ENCODE measurements around the gene MLXIPL. TPM values are rescaled to one million over a fixed set of nuclear protein-coding genes. Genes with fewer than 3 reads are reported as not detected.

The MLXIPL gene
- total RNA-seq, 1 experiment from 2014 or later: 6.1 TPM

- no peak overlapping the region for H2BK15ac ChIP-seq (ENCODE audit: low read depth, low read length)
- no peak overlapping the region for H3K4ac ChIP-seq (ENCODE audit: low read depth, low read length)
- no peaks in the 10 kb centered on the region for H3K79me1 ChIP-seq (ENCODE audit: insufficient read depth, low read depth, low read length, poor library complexity, severe bottlenecking)
- H3K56ac ChIP-seq (ENCODE audit: insufficient read length, low read depth, low read length): no peak overlapping the region
- H3K23me2 ChIP-seq (ENCODE audit: insufficient read length, low read depth, low read length, poor library complexity, severe bottlenecking): no peaks in the 10 kb centered on the region
- H3K4me1 ChIP-seq (ENCODE audit: insufficient read depth, low read length): no peaks in the 10 kb centered on the region; the same call in 1 of the 2 replicates
- H3K4me2 ChIP-seq (ENCODE audit: insufficient read depth, insufficient read length, low read length): no peak overlapping the region
- Mint-ChIP-seq H3K9me3 (no peaks in the 10 kb centered on the region), H3K4me3 (no peak overlapping the region), H3K4me1 (peaks cover 4 to 35% of the 10 kb centered on the region in 2 experiments; a peak in 3 of 4 replicates), H3K27ac (no peak overlapping the region), H3K36me3 (ENCODE audit: insufficient read depth in 1 of 3, low read depth in 3 of 3) (peaks cover 0 to 3% (median 0%) of the 10 kb centered on the region in 3 experiments; a peak in 3 of 7 replicates), H3K27me3 (ENCODE audit: low read depth) (peaks cover 49% of the 10 kb centered on the region)
- H3K9me3 ChIP-seq (ENCODE audit: control insufficient read depth, low read depth, low read length): no peaks in the 10 kb centered on the region
- no peaks in the 10 kb centered on the region for H3K79me2 ChIP-seq (ENCODE audit: insufficient read depth, low read length)
- H3K9ac ChIP-seq (ENCODE audit: extremely low read depth, insufficient read length, low read length): no peak overlapping the region
- no peak overlapping the region for H2AK5ac ChIP-seq (ENCODE audit: insufficient read length, low read length)
- H2BK120ac ChIP-seq (ENCODE audit: low read depth, low read length, poor library complexity, severe bottlenecking): no peak overlapping the region
- H3K27me3 ChIP-seq (ENCODE audit: insufficient read depth, low read length): no peaks in the 10 kb centered on the region; the same call in 1 of the 2 replicates
- H4K8ac ChIP-seq (replicated peaks; ENCODE audit: insufficient read length, low read depth, low read length): no peak overlapping the region
- H4K5ac ChIP-seq (ENCODE audit: insufficient read length, low read depth, low read length): no peak overlapping the region
- H3K27ac ChIP-seq (ENCODE audit: insufficient read length, low read depth, low read length): no peak overlapping the region
- H4K91ac ChIP-seq (ENCODE audit: insufficient read length, low read depth, low read length): no peak overlapping the region
- H3K14ac ChIP-seq (ENCODE audit: insufficient read depth, low read length): no peak overlapping the region
- no peak overlapping the region for H2BK12ac ChIP-seq (ENCODE audit: insufficient read length, low read depth, low read length)
- no peak overlapping the region for H2BK20ac ChIP-seq (ENCODE audit: low read depth, low read length, poor library complexity, severe bottlenecking)
- no peak overlapping the region for H3K18ac ChIP-seq (ENCODE audit: insufficient read length, low read depth, low read length)
- no peak overlapping the region for H3T11ph ChIP-seq (ENCODE audit: low read length)
- no peaks in the 10 kb centered on the region for H4K20me1 ChIP-seq (ENCODE audit: control insufficient read depth, insufficient read depth, insufficient read length)
- DNase-seq: no peak
- H3K23ac ChIP-seq (ENCODE audit: insufficient read length, low read depth, low read length): no peak overlapping the region
- H2AFZ ChIP-seq (ENCODE audit: low read length): no peak overlapping the region
- WGBS (ENCODE audit: extremely low coverage, insufficient read length, low lambda C conversion rate): no CpG with 5 or more reads among the region's 7 CpGs
- no peak overlapping the region for H2BK5ac ChIP-seq (ENCODE audit: insufficient read length, low read length)
- TF ChIP-seq, protein P1, sequence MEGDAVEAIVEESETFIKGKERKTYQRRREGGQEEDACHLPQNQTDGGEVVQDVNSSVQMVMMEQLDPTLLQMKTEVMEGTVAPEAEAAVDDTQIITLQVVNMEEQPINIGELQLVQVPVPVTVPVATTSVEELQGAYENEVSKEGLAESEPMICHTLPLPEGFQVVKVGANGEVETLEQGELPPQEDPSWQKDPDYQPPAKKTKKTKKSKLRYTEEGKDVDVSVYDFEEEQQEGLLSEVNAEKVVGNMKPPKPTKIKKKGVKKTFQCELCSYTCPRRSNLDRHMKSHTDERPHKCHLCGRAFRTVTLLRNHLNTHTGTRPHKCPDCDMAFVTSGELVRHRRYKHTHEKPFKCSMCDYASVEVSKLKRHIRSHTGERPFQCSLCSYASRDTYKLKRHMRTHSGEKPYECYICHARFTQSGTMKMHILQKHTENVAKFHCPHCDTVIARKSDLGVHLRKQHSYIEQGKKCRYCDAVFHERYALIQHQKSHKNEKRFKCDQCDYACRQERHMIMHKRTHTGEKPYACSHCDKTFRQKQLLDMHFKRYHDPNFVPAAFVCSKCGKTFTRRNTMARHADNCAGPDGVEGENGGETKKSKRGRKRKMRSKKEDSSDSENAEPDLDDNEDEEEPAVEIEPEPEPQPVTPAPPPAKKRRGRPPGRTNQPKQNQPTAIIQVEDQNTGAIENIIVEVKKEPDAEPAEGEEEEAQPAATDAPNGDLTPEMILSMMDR (conservative IDR thresholded peaks at IDR 0.05): no peak
Observed at GRCh38 chr7:73599916-73600315, 24.4 kb downstream of the MLXIPL start.

All from H9 (cell line).